Panc1 (cell line): ENCODE data around the gene NTMT1. TPM values are rescaled to one million over a fixed set of nuclear protein-coding genes. Genes with fewer than 3 reads are reported as not detected.
A peak's percentile ranks its signal among the peaks of the same experiment; 100 is the strongest.

Source experiments
- ATAC-seq: fragments of 200-7000 bp; cut with Tn5 transposase; 2 replicates; pipeline ENCODE4 v1.9.1; 2020; ENCODE audit warnings: mild to moderate bottlenecking, moderate library complexity
- BruUV-seq: library from RNA; stranded (reverse); fragments of 400-500 nt; replicated peaks from 2 replicates; lab custom pipeline; 2021; lab: Mats Ljungman, UMichigan
- CTCF ChIA-PET: fragments of 300-600 bp; sonication (Branson Sonifier 250); formaldehyde crosslinking; loops from one replicate; lab custom pipeline; 2022; ENCODE audit warnings: antibody characterized with exemption; lab: Charles Lee
- POLR2A ChIA-PET: fragments of 300-600 bp; sonication (Branson Sonifier 250); formaldehyde crosslinking; loops from one replicate; lab custom pipeline; 2022; ENCODE audit warnings: antibody characterized with exemption; lab: Charles Lee
- DNase-seq: peaks from one replicate; pipeline ENCODE4 v3.0.0-alpha.2; 2010; ENCODE audit warnings: low read depth, low spot score
- H3K27ac ChIP-seq: 2 replicates; pipeline ENCODE4 v1.5.1; 2011; ENCODE audit warnings: mild to moderate bottlenecking, low read length, inconsistent platforms
- H3K27me3 ChIP-seq: fragments of 200-500 bp; sonication (Bioruptor generic); 2 replicates; pipeline ENCODE4 v1.6.0; 2014; ENCODE audit warnings: low read length, inconsistent platforms; ENCODE audit not compliant: control insufficient read depth, insufficient read depth
- H3K36me3 ChIP-seq: fragments of 200-500 bp; sonication (Bioruptor generic); 2 replicates; pipeline ENCODE4 v1.5.1; 2014; ENCODE audit warnings: inconsistent platforms, mild to moderate bottlenecking, low read length, moderate library complexity; ENCODE audit not compliant: control insufficient read depth, insufficient read depth
- H3K4me1 ChIP-seq: 2 replicates; pipeline ENCODE4 v1.5.1; 2011; ENCODE audit warnings: inconsistent platforms, mild to moderate bottlenecking, low read length, moderate library complexity; ENCODE audit not compliant: control insufficient read depth, insufficient read depth
- H3K4me3 ChIP-seq, 2 experiments: 2 replicates each; pipeline ENCODE4 v1.5.1; 2011 to 2012; ENCODE audit warnings: low read depth in 2 of 2, low read length in 2 of 2, mild to moderate bottlenecking in 2 of 2, inconsistent platforms in 1 of 2, moderate library complexity in 1 of 2
- H3K9me3 ChIP-seq: fragments of 200-500 bp; sonication (Bioruptor generic); 2 replicates; pipeline ENCODE4 v1.5.1; 2014; ENCODE audit warnings: low read depth, mild to moderate bottlenecking, inconsistent platforms, low read length, moderate library complexity; ENCODE audit not compliant: control insufficient read depth, insufficient read depth
- CTCF ChIP-seq: fragments of 450-650 bp; IDR thresholded peaks from 2 replicates; pipeline ENCODE4 v1.5.1; 2017; ENCODE audit warnings: mild to moderate bottlenecking
- POLR2AphosphoS5 ChIP-seq: IDR thresholded peaks from 2 replicates; pipeline ENCODE4 v1.6.1; 2012; ENCODE audit warnings: mild to moderate bottlenecking, low read depth, low read length, moderate library complexity
- REST ChIP-seq, 2 experiments: IDR thresholded peaks; 2 replicates each; pipeline ENCODE4 v1.6.1; 2011 to 2012; ENCODE audit warnings: low read depth in 2 of 2, control low read depth in 1 of 2, low read length in 1 of 2, mild to moderate bottlenecking in 1 of 2, moderate library complexity in 1 of 2; ENCODE audit not compliant: insufficient read depth in 1 of 2
- SIN3A ChIP-seq: IDR thresholded peaks from 2 replicates; pipeline ENCODE4 v1.6.1; 2012; ENCODE audit warnings: low read depth, mild to moderate bottlenecking, low read length, moderate library complexity, borderline replicate concordance; ENCODE audit not compliant: insufficient read depth
- TCF7L2 ChIP-seq: IDR thresholded peaks from 2 replicates; pipeline ENCODE4 v1.6.1; 2011; ENCODE audit warnings: mild to moderate bottlenecking, low read depth, low read length, inconsistent platforms
- in situ Hi-C: cut with HindIII; loops from 2 replicates; pipeline ENCODE4 v1.10.0; 2016; ENCODE audit warnings: low sequenced_read_pairs, low pct_unique_long_range_greater_than_20kb
- intact Hi-C: fragments of 100-400 bp; cut with micrococcal nuclease; formaldehyde crosslinking; loops from one replicate; pipeline ENCODE4 v1.10.0; 2022; ENCODE audit not compliant: unreplicated experiment
- total RNA-seq: library from RNA; stranded (reverse); gene quantifications from one replicate; pipeline ENCODE4 v1.2.1, GENCODE V29; 2021; ENCODE audit not compliant: unreplicated experiment

The NTMT1 gene
- total RNA-seq, 1 experiment from 2014 or later, result 47.5 TPM

GRCh38 chr9:129607027-129607387 is 19.0 kb upstream of the NTMT1 start:
- Histone ChIP-seq H3K4me1 (peaks cover 17% of the 10 kb centered on the region), H3K27me3 (no peaks in the 10 kb centered on the region), H3K9me3 (no peaks in the 10 kb centered on the region), H3K27ac (peak overlapping the region; percentile 63; the same call in 1 of the 2 replicates), H3K36me3 (no peaks in the 10 kb centered on the region), H3K4me3 (no peak overlapping the region)
- intact Hi-C loops, result loop anchor here (5.0 kb wide), 1 partner anchor 430 kb away; the partner anchor contains the start of gene IER5L
- no TSS peak for BruUV-seq
- no peak for ATAC-seq
- ChIA-PET CTCF (interaction anchor here (0.6 kb wide), 1 partner anchor 192 kb away, joined by 4 read pairs; no protein-coding TSS in a partner anchor), POLR2A (no interaction called here)
- no peak for TF ChIP-seq REST (IDR thresholded peaks at IDR 0.05; ENCODE audit: insufficient read depth in 1 of 2, low read depth in 2 of 2, low read length in 1 of 2)
- no peak for TF ChIP-seq POLR2AphosphoS5
- TF ChIP-seq CTCF, result no peak
- DNase-seq, result no peak
- in situ Hi-C loops, result no loop called here

- H3K4me3 ChIP-seq, result no peak overlapping the region
- POLR2A ChIA-PET, result no interaction called here
- TF ChIP-seq CTCF (no peak), POLR2AphosphoS5 (no peak), SIN3A (no peak), REST (IDR thresholded peaks at IDR 0.05; ENCODE audit: insufficient read depth in 1 of 2, low read depth in 2 of 2, low read length in 1 of 2) (no peak), TCF7L2 (no peak)
- H3K27me3 ChIP-seq, result no peaks in the 10 kb centered on the region
- in situ Hi-C loops, result no loop called here
- peaks cover 20% of the 10 kb centered on the region for H3K4me1 ChIP-seq
- no peaks in the 10 kb centered on the region for H3K9me3 ChIP-seq
- no TSS peak for BruUV-seq
- no peak for DNase-seq
- no peaks in the 10 kb centered on the region for H3K36me3 ChIP-seq
- intact Hi-C loops, result loop anchor here (5.0 kb wide), 1 partner anchor 432 kb away; the partner anchor contains the start of gene IER5L
- peak overlapping the region; percentile 68; the same call in 1 of the 2 replicates for H3K27ac ChIP-seq
- CTCF ChIA-PET, result interaction anchor here (0.6 to 1.6 kb wide), 4 partner anchors 15 to 477 kb away, joined by 3 to 4 read pairs (median 3); no protein-coding TSS in a partner anchor
- ATAC-seq, result no peak
These were observed 17.1 kb upstream of the NTMT1 start for GRCh38 chr9:129608561-129609481.
